H4 (cell line): ENCODE measurements around the gene CAPN14. TPM values are rescaled to one million over a fixed set of nuclear protein-coding genes. Genes with fewer than 3 reads are reported as not detected.

ENCODE experiments used
- DNase-seq: peaks from one replicate; pipeline ENCODE4 v3.0.0-alpha.2; 2015; ENCODE audit warnings: low spot score
- total RNA-seq: library from RNA; depleted of rRNA; stranded (reverse); fragments of >200 nt; shearing (Covaris generic); gene quantifications from 2 replicates; pipeline ENCODE4 v1.2.3, GENCODE V29; 2014

CAPN14 gene
- total RNA-seq, 1 experiment from 2014 or later = 0.14 TPM

DNA sequence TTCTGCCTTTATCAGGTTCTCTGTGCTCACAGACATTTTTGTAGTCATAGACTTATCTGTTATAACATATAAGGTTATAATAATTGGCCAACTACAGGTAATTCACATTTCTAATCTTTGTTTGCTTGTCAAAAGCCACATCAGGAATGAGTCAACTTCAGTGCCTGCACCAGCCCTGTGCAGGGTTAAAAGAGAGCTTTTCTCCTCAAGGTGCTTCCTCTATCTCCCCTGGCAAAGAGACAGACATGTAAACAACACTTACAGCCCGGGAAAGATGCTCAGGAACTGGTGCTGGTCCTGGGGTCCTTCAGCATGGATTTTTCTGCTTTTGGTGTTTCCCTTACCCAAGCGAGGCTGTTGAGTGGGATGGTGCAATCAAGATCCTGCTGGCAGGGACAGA is 9.0 kb upstream of the CAPN14 start:
- no peak for DNase-seq

- no peak for DNase-seq
Observed at GRCh38 chr2:31223749-31224148, 6.4 kb upstream of the CAPN14 start.

GRCh38 chr2:31223026-31223425 is 5.7 kb upstream of the CAPN14 start:
- DNase-seq = no peak

GRCh38 chr2:31222071-31222470 is 4.8 kb upstream of the CAPN14 start:
- no peak for DNase-seq

GRCh38 chr2:31221544-31221943 is 4.2 kb upstream of the CAPN14 start:
- no peak for DNase-seq

DNA sequence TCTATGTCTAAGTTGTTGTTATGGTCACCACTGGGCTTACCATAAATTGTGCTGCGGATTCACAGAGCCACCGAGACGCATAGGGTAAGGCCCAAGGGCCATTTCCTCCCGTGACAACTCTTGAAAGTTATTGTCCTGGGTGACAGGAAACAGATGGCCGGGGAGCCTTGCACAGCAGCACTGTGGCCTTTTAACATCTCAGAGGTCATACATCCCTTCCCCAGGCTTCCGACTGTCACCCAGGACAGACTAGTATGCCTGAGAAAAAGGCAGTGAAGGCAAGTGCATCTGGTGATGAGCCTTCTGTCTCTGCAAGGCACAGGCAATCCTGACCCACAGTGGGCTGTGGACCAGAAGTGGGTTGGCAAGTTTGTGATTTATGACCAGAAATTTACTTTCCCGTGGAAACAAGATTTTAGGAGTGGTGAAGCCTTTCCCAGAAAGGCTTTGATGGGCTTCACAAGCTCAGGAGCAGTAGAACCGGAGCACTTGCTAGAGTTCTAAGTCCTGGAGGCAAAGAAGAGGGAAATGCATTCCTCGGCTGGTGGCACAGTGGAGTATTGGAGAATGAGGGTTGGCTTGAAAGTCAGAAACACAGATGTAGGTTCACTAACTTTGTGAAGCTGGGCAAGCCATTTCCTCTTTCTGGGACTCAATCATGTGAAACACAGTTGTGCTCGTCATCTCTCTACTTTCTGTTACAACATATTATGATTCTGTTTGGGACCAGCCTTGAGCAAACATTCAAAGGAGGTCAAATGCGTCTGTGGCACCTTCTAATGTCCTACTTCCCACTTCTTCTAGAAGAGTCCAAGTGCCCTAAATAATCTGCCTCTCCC is 2.0 kb upstream of the CAPN14 start:
- no peak for DNase-seq

DNA sequence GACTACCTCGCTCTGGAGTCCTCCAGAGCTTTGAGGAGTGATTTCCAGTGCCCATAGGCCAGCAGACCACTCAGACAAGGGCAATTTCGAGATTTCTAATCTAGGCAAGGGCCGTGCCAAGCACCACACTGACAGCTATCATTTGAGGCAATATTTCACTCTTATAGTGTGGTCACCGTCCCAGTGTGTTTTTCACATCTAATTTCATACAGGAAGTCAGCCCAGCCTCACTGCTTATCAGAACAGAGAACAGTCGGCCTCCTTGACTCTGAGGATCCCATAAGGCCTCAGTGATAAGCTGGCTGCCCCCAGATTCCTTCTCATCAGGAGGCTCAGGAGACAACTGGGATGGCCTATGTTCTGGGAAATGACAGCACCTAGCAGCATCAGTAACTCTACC is 581 bp downstream of the CAPN14 start:
- DNase-seq = no peak

- DNase-seq = no peak
Observed at GRCh38 chr2:31214444-31214915, 2.8 kb downstream of the CAPN14 start.

GRCh38 chr2:31213601-31214443 is 3.5 kb downstream of the CAPN14 start:
- no peak for DNase-seq

GRCh38 chr2:31212659-31213600 is 4.4 kb downstream of the CAPN14 start:
- DNase-seq = no peak

DNA sequence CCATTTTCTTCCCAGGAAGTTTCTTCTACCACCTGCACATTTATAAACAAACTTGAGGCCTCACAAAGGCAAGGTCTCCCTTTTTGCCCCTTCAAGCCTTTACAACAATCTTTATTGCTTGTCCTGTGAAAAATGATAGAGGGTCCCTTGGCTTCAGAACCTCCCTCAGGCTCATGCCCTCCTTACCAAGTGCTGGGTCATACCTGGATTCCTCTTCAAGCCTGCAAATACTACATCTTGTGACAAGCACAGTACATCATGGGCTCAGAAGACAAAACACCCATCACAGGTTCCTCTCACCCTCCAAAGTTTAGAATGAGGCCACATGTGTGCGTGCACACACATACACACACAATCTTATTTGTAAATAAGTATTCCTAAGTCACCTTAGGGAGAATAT is 9.1 kb downstream of the CAPN14 start:
- no peak for DNase-seq

DNA sequence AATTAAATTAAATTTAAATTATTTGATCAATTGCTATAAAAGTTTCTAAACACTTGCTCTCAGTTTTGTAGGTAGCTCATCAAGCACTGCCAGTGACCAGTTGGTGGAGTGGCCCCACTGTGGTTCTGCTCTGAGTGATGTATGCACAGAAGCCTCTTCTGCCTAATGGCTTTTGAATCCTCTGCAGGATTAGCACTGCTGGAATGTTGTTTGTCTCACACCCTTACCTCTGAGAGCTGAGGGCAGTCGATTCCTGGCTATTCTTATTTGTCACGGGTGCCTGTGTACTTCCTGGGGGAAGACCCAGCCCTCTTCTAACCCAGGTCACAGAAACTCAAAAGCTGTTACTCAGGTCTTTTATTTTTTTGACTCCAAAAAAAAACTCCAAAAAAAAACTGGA is 9.5 kb downstream of the CAPN14 start:
- DNase-seq = no peak

DNA sequence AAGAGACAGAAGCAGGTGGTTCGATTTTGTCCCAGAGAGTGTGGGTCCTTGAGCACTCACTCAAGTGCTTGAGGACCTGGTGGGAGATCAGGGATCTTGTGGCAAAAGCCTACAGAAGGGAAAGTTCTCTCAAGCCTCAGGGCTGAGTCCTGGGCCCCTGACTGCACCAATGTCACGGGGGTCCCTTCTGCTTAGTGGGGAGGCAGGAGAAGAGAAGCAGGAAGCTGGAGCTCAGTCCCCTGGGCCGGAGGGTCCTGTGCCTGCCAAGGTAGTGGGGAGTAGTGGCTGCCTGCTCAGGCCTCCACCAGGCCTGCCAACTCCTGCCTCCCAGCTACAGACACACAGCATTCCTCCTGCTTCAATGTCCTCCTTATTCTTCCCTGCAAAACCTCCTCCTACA is 11.7 kb downstream of the CAPN14 start:
- no peak for DNase-seq

GRCh38 chr2:31205186-31205585 is 12.1 kb downstream of the CAPN14 start:
- no peak for DNase-seq

- no peak for DNase-seq
Observed at GRCh38 chr2:31204783-31205182, 12.5 kb downstream of the CAPN14 start.

- DNase-seq = no peak
Observed at GRCh38 chr2:31203916-31204315, 13.4 kb downstream of the CAPN14 start.

GRCh38 chr2:31202833-31203232 is 14.5 kb downstream of the CAPN14 start:
- no peak for DNase-seq

DNA sequence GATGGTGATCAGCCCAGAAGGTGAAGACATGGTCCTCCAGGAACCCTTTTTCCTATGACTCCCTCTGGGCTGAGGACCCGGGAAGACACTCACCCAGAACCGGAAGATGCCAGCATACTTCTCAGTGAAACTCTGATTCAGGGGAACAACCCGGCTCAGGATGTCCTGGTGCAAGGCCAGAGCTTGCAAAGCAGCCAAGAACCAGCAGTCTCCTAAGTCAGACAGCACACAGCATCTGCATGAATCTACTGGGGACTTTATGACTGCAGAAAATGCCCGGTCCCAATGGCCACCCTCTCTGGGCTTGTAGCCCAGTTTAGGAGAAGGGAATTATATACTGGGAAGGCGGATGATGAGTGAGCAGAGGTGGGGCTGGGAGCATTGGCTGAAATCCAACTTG is 15.3 kb downstream of the CAPN14 start:
- DNase-seq = no peak

DNA sequence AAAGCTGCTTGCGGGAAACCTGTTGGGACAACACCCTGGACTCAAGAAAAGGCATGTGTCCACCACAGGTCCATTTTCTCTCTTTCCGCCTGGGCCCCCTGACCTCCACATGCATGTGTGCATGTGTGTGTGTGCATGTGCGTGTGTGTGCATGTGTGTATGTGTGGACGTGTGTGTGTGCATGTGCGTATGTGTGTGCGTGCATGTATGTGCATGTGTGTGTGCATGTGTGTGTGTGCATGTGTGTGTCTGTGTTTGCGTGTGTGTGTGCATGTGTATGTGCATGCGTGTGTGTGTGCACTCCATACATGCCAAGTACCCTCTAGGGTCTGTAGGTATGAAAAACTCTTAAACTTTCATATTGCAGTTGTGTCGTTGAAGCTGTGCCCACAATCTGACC is 16.3 kb downstream of the CAPN14 start:
- no peak for DNase-seq

GRCh38 chr2:31199206-31199605 is 18.1 kb downstream of the CAPN14 start:
- DNase-seq = no peak

GRCh38 chr2:31197669-31198068 is 19.6 kb downstream of the CAPN14 start:
- no peak for DNase-seq

- no peak for DNase-seq
Observed at GRCh38 chr2:31197166-31197565, 20.1 kb downstream of the CAPN14 start.
